NCI-H748 (cell line): ENCODE measurements around the gene EYS.
A peak's percentile ranks its signal among the peaks of the same experiment; 100 is the strongest.
"Not testable (repeated sequence)": the region's sequence is repeated elsewhere in the genome, so short reads cannot be mapped to it uniquely, and the experiment has no call there.

ENCODE experiments used
- DNase-seq: peaks from one replicate; lab custom pipeline; 2025; ENCODE audit not compliant: unreplicated experiment; lab: John Stamatoyannopoulos, UW

The EYS gene

DNA sequence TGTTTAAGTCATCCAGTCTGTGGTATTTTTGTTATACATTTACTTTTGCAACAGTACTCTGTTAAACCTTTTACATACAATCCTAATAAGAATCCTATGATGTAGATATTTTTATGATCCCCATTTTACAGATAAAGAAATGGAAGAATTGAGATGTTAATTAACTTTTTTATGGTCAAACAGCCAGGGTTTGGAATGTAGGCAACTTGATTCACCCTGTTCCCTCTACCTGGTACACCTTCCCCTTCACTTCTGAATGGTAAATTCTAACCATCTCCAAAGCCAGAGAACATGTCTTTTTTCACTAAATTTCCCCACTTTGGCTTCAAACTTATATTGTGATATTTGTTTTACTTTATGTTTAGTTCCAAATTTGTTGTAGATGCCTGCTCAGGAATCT is 1771.3 kb downstream of the EYS start:
- DNase-seq: no peak

DNA sequence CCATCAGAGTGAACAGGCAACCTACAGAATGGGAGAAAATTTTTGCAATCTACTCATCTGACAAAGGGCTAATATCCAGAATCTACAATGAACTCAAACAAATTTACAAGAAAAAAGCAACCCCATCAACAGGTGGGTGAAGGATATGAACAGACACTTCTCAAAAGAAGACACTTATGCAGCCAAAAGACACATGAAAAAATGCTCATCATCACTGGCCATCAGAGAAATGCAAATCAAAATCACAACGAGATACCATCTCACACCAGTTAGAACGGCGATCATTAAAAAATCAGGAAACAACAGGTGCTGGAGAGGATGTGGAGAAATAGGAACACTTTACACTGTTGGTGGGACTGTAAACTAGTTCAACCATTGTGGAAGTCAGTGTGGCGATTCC is 1773.1 kb downstream of the EYS start:
- not testable (repeated sequence) for DNase-seq

DNA sequence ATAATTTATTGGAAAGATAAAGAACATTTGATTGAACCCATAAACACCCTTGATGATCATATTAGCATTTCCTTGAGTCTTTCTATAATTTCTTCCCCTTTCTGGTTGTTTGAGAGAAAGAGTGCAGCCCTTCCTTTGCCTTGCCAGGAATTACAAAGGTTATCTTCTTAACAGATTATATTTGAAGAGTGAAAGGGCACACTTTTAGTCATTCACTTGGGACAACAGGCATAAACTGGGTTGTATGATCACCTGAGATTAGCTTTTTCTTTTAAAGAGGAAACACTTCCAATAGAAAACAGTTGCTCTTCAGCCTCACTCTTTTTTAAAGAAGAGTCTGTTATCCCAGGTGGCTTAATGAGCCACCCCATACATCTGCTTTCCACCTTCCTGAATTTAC is 1776.2 kb downstream of the EYS start:
- DNase-seq: no peak

DNA sequence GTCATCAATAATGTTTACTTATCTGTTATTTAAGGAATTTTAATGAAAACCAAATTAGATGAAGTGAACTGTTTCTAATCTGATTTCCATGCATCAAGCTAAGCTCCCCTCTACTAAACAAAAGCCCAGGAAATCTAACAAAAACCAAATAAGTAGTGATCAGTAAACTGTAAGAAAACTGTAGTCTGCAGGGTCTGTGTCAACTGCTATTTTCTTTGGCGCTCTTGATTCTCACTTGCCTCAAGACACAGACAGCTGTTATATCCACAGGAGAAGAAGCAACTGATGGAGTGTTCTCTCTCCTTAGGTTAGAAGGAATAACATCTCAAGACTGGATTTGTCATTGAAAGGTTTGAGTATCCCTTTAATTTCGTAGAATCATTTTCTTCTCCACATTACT is 1777.9 kb downstream of the EYS start:
- no peak for DNase-seq

DNA sequence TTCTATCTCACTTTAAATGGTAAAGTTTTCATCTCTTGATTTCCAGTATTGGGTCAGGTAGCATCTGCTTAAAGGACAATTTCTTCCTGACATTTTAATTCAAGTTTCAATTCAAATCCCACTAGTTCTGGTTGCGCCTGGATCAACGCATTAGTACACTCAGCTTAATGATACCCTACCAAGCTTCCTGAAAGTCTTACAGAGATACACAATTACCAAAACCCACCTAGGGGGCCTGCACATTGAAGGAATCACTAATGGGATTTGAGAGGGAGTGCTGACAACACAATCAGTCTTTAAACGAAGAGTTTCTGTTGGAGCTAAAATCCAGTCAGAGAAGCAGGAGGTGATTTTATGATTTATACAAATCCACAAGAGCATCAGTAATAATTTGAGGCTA is 1778.4 kb downstream of the EYS start:
- DNase-seq: no peak

DNA sequence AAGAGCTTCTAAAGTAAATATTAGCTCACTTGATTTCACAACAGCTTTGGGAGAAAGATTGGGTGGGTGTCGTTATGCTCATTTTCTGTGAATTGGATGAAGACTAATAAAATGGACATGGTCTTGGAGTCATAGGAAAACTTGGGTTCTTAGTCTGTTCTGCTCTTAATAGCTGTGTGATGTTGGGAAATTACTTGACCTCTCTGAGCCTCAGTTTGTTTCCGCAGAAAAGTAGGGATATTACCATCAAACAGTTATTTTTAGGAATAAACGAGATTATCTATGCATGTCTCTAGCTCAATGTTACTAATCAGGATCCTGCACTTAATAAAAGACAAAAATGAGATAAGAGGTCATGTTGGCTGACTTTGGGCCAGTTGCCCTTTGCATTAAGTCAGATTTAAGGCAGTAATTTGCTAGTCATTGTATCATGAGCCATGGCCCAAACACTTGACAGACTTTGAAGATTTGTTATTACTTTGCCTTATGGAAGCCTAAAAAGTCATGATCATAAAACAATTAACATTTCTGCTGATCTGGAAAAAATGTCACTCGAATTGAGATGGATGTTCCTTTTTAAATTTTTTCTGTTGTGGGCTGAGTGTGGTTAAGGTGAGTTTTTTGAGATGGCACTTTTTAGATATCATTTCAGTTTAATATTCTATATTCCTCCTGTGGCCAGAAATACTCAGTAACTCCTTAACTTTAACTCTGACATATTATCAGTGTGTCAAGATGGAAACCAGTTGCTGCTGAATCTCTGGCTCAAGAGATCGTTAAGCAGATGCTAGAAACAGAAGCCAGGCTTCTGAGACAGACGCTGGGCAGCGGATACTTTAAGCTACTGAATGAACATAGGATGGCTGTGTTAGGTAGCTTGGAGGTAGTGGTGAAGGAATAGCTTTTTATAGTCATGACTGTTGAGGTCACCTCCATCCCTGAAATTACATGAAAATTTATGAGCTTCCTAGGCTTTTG is 1779.8 kb downstream of the EYS start:
- DNase-seq: no peak

DNA sequence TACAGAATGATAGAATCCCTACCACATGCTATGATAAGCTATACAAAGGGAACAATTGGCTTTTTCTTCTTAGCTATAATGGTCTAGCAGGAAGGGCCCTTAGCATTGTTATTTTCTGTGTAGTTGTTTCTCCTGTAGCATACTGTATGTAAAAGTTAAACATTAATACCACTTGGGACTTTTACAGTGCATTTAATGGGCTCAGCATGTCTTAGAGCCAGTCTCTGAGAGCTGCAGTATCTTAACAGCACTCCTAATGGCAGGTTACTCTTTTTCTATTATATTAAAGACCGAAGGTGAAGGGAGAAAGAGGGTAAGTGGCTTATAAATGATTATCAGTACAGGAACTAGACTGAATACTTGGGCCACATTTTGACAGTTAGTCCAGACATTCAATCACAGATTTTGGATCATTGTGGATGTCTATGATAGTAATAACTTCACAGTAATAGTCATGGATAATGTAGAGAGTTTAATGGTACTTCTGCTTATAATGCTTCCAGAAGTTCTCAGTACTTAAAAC is 1780.7 kb downstream of the EYS start:
- no peak for DNase-seq

DNA sequence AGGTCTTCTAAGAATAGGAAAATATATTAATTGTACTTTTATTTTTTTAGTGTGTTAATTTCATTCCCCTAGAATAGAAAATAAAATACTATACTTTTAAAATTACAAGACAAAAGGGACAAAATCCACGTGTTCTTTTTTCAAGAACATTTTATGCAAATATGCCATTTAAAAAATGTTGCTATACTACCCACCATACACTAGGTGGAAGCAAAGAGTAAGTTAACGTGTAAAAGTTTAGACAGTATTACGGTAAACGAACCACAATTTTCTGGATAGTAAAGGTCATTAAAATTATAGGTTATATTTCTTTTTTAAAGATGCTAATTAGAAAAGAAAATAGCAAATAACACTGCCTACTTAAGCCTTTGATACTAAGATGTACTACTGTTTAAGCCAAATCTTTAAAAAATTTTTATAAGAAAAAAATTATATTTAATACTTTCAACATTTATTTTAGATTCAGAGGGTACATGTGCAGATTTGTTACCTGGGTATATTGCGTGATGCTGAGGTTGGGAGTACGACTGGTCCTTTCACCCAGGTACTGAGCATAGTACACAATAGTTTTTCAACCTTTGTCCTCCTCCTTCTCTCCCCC is 1783.8 kb downstream of the EYS start:
- peak; percentile 62 for DNase-seq

DNA sequence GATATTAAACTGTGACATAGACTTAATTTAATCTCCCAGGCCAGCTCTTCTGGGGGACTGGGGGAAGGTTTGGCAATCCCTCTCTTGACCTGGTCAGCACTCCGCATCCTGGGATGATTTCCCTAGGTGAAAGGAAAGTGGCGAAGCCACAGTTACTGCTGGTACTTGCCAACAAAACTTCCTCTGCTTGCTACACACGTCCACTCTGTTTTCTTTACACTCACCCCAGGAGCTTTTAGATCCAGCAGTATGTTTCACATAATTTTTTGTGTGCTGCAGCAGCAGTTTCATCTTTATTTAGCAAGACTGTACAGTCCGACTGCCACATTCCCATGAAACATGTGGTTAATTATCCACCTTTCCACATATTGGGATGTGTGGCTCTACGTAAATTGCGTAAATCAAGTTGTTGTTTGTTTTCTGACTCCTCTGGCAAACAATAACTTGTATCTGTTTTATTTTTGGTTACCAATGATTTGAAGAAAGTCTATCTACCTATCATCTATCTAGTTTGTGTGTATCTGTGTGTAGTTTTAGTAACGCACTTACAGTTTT is 1787.4 kb downstream of the EYS start:
- no peak for DNase-seq

DNA sequence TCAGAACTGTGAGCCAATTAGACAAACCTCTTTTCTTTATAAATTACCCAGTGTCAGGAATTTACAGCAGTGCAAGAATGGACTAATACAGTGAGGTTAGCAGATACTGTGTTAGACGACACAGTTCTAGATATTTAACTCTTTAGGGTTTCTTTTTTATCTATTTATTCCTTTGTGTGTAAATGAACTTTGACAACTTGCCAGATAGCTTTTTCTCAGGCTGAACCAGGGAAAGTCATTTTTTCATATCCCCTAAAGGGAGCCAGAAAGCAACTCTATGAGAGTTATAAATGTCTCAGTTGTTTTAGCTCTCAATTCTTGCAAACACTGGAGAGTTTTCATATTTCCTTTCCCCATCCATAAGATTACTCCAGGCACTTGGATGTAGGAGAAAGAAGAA is 1794.1 kb downstream of the EYS start:
- DNase-seq: no peak

DNA sequence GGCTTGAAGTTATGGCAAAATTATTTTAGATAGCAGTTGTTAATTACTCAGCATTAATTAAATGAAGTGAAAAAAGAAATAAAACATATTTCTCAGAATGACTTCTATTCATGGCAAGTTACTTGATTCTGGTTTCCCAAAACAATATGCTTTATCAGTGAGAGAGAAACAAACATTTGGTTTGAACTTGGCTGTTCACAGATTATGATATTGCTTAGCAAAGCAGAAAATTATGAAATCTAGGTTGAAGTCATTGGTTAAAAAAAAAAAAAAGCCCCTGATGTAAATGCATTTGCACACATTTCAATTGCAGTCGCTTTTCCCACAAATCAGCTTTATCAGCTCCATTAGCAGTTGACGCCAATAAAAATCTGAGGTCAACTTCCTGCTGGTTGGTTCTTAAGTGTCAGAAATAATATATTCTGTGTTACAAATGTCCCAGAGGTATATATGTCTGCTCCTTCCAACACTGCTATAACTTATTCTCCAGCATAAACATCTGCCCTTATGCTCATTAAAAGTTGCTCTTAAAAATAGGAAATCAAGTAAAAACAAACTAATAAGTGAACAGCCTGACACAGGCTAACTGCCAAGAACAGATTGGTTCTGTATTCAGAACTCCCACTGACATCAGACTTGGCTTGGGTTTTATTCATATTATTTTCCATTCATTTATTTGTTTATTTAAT is 1796.0 kb downstream of the EYS start:
- DNase-seq: no peak

DNA sequence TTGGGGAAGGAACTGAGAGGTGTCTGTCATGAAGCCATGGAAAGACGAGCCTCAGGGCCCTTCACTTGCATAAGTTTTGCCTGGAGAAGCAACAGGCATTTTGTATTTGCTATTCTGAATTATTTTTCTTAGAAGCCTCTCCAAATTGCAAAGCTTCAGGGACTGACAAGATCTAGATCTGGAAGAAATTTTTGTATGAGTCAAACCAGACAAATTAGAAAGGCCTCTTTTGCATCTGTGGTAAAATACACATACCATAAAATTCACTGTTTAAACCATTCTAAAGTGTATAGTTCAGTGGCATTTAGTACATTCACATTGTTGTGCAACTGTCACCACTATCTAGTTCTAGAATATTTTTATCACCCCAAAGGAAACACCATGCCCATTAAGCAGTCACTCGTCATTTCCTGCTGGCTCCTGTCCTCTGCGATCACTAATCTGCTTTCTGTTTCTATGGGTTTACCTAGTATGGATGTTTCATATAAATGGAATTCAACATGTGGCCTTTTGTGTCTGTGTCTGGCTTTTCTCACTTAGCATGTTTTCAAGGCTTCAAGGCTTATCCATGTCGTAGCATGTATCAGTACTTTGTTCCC is 1802.3 kb downstream of the EYS start:
- no peak for DNase-seq

DNA sequence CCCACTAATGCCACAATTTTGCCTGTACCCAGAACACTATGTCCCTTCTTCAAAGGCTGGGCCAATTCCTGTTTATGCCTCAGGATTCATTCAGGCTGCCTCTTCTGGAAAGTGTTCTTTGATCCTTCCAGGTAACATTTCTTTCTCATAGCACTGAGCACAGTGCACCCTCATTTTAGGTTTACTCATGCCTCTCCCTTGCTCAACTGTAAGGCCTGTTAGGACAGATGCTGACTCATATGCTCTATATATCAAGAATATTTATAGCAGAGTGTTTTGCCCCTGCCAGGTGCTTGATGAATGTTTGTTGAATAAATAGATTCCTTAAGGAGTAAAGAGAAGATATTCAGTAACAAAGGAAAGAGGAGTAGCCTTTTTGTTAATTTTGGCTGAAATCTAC is 1807.5 kb downstream of the EYS start:
- no peak for DNase-seq

DNA sequence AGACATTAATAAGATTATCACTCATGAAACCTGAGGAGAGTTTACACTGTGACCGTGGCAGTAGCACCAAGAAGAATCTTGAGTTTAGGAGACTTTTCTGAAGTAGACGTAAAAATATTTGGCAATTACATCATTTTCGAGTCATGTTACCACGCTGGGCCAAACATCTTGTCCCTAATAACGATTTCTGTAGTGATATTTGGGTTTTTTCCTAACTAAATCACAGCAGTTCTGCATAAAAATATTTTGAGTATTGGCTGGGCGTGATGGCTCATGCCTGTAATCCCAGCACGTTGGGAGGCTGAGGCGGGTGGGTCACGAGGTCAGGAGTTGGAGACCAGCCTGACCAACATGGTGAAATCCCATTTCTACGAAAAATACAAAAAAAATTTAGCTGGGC is 1809.1 kb downstream of the EYS start:
- no peak for DNase-seq

DNA sequence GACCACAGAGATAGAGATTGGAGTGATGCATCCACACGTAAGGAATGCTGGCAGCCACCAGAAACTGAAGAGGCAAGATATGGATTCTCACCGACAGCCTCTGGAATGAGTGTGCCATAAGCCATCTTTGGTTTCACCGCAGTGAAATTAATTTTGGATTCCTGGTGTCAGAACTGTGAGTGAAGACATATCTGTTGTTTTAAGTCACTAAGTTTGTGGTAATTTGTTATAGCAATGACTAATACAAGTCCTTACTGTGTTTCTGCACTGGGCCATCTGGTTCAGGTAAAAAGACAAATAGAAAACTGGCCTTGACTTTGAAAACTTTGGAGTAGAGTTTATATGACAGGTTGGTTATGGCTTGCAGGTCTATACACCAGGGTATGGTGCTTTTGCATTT is 1809.6 kb downstream of the EYS start:
- no peak for DNase-seq

DNA sequence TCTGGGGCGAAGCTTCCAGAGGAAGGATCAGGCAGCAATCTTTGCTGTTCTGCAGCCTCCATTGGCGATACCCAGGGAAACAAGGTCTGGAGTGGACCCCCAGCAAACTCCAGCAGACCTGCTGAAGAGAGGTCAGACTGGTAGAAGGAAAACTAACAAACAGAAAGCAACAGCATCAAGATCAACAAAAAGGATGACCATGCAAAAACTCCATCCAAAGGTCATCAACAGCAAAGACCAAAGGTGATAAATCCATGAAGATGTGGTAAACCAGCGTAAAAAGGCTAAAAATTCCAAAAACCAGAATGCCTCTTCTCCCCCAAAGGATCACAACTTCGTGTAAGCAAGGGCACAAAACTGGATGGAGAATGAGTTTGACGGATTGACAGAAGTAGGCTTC is 1818.6 kb downstream of the EYS start:
- DNase-seq: no peak

DNA sequence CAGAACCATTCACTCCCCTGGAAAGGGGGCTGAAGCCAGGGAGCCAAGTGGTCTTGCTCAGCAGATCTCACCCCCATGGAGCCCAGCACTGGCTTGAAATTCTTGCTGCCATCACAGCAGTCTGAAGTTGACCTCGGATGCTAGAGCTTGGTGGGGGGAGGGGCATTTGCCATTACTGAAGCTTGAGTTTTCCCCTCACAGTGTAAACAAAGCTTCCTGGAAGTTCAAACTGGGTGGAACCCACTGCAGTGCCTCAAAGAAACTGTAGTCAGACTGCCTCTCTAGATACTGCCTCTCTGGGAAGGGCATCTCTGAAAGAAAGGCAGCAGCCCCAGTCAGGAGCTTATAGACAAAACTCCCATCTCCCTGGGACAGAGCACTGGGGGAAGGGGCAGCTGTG is 1819.2 kb downstream of the EYS start:
- DNase-seq: not testable (repeated sequence)

DNA sequence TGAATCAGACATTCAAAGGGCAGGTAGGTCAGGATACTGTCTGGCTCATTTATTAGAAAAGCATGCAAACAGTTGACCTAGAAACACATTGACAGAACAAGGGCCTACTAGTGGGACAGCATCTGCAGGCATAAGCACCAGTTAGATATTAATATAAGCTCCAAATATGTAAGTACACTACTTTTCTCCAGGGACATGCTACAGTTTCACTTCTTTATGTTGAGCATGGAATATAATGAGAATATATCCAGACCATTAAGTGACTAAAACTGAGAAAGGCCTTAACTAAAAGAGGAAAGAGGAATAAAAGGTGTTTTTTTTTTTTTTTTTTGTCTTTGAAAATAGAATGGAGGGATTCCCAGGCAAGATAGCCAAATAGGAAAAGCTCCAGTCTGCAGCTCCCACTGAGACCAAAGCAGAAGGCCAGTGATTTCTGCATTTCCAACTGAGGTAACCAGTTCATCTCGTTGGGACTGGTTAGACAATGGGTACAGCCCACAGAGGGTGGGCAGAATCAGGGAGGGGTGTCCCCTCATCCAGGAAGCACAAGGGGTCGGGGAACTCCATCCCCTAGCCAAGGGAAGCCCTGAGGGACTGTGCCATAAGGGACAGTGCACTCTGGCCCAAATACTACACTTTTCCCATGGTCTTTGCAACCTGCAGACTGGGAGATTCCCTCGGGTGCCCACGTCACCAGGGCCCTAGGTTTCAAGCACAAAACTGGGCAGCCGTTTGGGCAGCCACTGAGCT is 1819.8 kb downstream of the EYS start:
- no peak for DNase-seq

DNA sequence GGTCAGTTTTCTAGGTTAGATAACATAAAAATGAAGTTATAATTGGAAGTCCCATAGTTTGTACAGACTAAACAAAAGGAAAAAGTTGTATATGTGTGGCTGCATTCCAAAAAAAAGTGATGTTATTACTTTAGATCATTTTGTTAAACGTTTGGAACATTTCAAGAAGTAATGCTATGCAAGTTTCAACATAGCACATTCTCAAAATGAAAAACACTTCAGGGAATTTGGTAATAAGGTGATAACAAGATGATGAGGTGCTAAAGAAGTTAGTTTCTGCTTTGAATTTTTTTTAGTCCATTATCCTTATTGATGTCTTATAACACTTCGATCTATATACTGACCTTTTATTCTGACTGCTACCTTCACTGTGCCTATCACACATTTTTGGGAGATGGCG is 1820.7 kb downstream of the EYS start:
- DNase-seq: no peak

DNA sequence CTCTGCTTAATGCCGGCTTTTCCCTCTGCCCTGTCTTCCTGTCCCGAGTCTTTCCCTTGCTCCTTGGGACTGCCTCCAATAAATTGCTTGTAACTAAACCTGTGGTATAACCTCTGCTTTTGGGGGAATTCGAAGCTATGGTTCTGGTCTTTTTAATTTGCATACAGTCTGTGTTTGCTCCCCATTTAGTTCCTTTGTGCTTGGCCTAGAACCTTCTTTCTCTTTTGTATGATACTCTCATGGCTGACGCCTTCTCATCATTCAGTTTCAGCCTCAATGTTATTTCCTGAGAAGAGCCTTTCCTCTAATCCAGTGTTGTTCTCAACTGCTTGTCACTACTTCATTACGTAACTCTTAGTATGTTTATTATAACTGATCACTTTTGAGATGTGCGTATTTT is 1823.4 kb downstream of the EYS start:
- DNase-seq: no peak
